ENCODE results near the gene ZIC4.

ZIC4 gene

GRCh38 chr3:147356145-147356908 is 50.0 kb downstream of the ZIC4 start:
- TF ChIP-seq, protein P1, sequence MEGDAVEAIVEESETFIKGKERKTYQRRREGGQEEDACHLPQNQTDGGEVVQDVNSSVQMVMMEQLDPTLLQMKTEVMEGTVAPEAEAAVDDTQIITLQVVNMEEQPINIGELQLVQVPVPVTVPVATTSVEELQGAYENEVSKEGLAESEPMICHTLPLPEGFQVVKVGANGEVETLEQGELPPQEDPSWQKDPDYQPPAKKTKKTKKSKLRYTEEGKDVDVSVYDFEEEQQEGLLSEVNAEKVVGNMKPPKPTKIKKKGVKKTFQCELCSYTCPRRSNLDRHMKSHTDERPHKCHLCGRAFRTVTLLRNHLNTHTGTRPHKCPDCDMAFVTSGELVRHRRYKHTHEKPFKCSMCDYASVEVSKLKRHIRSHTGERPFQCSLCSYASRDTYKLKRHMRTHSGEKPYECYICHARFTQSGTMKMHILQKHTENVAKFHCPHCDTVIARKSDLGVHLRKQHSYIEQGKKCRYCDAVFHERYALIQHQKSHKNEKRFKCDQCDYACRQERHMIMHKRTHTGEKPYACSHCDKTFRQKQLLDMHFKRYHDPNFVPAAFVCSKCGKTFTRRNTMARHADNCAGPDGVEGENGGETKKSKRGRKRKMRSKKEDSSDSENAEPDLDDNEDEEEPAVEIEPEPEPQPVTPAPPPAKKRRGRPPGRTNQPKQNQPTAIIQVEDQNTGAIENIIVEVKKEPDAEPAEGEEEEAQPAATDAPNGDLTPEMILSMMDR (IDR thresholded peaks at IDR 0.05; ENCODE audit: low read length, missing control alignments), result no peak

GRCh38 chr3:147355753-147356090 is 50.6 kb downstream of the ZIC4 start:
- TF ChIP-seq, protein P1 (IDR thresholded peaks at IDR 0.05; ENCODE audit: low read length, missing control alignments), result no peak
- H3K4me3 ChIP-seq (replicated peaks; ENCODE audit: low read depth, low read length), result no peak overlapping the region
- no peak for DNase-seq (ENCODE audit: low read depth)

More at GRCh38 chr3:147356145-147356908, 50.0 kb downstream of the ZIC4 start:
- no peak for DNase-seq (ENCODE audit: low read depth)
- H3K4me3 ChIP-seq (replicated peaks; ENCODE audit: low read depth, low read length), result no peak overlapping the region

DNA sequence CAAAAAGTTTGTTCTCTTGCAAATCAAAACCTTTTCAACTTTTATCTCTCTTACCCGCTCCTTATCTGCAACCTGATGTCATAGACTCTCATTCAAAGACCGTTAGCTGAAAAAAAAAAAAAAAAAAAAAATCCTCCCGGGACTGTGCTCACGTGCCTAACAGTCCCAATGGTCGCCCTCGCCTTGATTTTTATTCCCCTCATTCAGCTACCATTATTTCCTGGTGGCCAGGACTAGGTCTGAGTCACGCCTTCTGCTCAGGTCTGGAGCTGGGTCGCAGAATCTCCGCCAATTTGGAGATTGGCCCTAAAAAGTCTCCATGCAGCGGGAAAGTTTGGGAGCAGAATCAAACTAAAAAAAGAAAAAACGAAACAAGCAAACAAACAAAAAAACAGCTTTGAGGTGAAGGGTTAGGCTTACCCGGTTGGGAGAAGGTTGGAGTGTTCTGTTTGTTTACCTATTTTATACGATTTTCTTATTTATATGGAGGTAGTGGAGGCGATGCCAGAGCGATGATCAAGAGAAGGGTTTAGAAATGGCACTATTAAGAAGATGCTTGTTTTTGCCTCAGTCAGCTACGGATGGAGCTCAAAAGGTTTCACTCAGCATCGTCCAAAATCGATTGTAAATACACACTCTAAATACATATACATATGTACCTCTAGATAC is 51.1 kb downstream of the ZIC4 start:
- no peak for DNase-seq (ENCODE audit: low read depth)
- TF ChIP-seq, protein P1 (IDR thresholded peaks at IDR 0.05; ENCODE audit: low read length, missing control alignments), result no peak
- H3K4me3 ChIP-seq (replicated peaks; ENCODE audit: low read depth, low read length), result no peak overlapping the region

- H3K4me3 ChIP-seq (replicated peaks; ENCODE audit: low read depth, low read length), result no peak overlapping the region
- DNase-seq (ENCODE audit: low read depth), result no peak
- TF ChIP-seq, protein P1 (IDR thresholded peaks at IDR 0.05; ENCODE audit: low read length, missing control alignments), result no peak
Measured at GRCh38 chr3:147354623-147355022, 51.7 kb downstream of the ZIC4 start.

DNA sequence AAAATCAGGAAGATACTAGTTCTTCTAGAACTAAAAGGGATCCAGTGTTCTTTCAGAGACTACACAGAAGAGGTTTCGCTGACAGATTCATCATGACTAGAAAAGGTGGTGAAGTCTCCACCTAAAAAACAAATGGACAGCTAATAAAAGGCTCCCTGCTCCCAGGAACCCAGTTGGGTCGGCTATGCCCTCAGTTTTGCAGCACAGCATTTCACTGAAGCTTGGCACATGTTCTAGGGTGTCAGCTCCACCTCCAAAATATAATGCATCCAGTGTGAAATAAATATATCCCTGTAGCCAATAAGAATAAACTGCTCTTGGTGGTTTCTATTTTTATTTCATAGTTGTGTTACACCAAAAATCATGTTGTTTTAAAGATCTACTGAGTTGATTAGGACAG is 55.0 kb downstream of the ZIC4 start:
- H3K4me3 ChIP-seq (replicated peaks; ENCODE audit: low read depth, low read length), result no peak overlapping the region
- TF ChIP-seq, protein P1 (IDR thresholded peaks at IDR 0.05; ENCODE audit: low read length, missing control alignments), result no peak
- DNase-seq (ENCODE audit: low read depth), result no peak

DNA sequence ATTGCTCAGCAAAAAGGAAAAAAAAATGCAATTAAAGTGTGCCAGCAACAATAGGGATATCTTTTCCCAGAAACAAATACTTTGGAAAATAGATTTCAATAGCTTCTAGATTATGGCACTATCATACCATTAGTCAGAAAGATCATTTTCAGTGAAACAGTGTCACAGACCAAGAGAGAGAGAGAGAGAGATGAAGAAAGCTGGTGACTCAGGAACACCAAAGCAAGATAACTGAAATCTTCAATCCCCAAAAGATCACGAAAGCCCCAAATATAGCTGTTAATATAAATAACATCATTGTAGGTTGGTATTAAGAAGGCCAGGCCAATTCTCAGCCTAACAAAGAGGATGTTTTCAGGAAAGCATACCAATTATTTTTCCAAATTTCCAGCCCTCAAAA is 57.4 kb downstream of the ZIC4 start:
- TF ChIP-seq, protein P1 (IDR thresholded peaks at IDR 0.05; ENCODE audit: low read length, missing control alignments), result no peak
- no peak overlapping the region for H3K4me3 ChIP-seq (replicated peaks; ENCODE audit: low read depth, low read length)
- DNase-seq (ENCODE audit: low read depth), result no peak
